HCT116 (cell line): Measurements from ENCODE around the gene NTHL1. TPM values are rescaled to one million over a fixed set of nuclear protein-coding genes. Genes with fewer than 3 reads are reported as not detected.

Source experiments
- ATAC-seq: fragments of 200-7000 bp; cut with Tn5 transposase; 2 replicates; pipeline ENCODE4 v1.9.1; 2020; ENCODE audit warnings: mild to moderate bottlenecking, moderate library complexity
- BruUV-seq: library from RNA; stranded (reverse); fragments of 400-500 nt; replicated peaks from 2 replicates; lab custom pipeline; 2021; lab: Mats Ljungman, UMichigan
- CTCF ChIA-PET: fragments of 300-600 bp; sonication (Branson Sonifier 250); formaldehyde crosslinking; loops from one replicate; lab custom pipeline; 2021; ENCODE audit warnings: antibody characterized with exemption; lab: Charles Lee
- POLR2A ChIA-PET: fragments of 300-600, 350-600 bp; sonication (Branson Sonifier 250); formaldehyde crosslinking; loops from one replicate; lab custom pipeline; 2021; ENCODE audit warnings: antibody characterized with exemption; lab: Charles Lee
- RAD21 ChIA-PET, 2 experiments: fragments of 300-600 bp; sonication (Branson Sonifier 250); formaldehyde crosslinking; loops; one replicate each; lab custom pipeline; 2023; ENCODE audit warnings: low total read pairs in 2 of 2; ENCODE audit not compliant: uncharacterized antibody in 2 of 2, unreplicated experiment in 2 of 2, low non-redundant PET in 1 of 2; lab: Charles Lee
- DNase-seq: peaks from one replicate; pipeline ENCODE4 v3.0.0-alpha.2; 2010; ENCODE audit warnings: low read depth, low spot score
- H2AFZ ChIP-seq: fragments of 200-600 bp; shearing (Covaris generic), sonication (generic); 2 replicates; pipeline ENCODE4 v1.6.1; 2017; ENCODE audit warnings: low read depth, mixed run types, mixed read lengths, antibody characterized with exemption, low read length; ENCODE audit not compliant: poor library complexity, severe bottlenecking
- H3K27ac ChIP-seq: 2 replicates; pipeline ENCODE4 v1.5.1; 2012; ENCODE audit warnings: low read depth, low read length
- H3K27me3 ChIP-seq: fragments of 200-600 bp; sonication (generic); 2 replicates; pipeline ENCODE4 v1.6.1; 2016; ENCODE audit warnings: mixed run types, low read length, mixed read lengths; ENCODE audit not compliant: insufficient read depth
- H3K36me3 ChIP-seq, 2 experiments: fragments of 200-500 bp in 1 of 2; fragments of 200-600 bp in 1 of 2; sonication (Bioruptor generic) in 1 of 2; sonication (generic) in 1 of 2; 2 replicates each; pipeline versions ENCODE4 v1.5.1 to v1.6.1; 2014 to 2016; ENCODE audit warnings: low read length in 2 of 2, inconsistent platforms in 1 of 2, mixed read lengths in 1 of 2, mixed run types in 1 of 2; ENCODE audit not compliant: insufficient read depth in 2 of 2, control insufficient read depth in 1 of 2
- H3K4me1 ChIP-seq, 2 experiments: fragments of 200-600 bp in 1 of 2; sonication (generic) in 1 of 2; 2 replicates each; pipeline versions ENCODE4 v1.5.1 to v1.6.1; 2012 to 2017; ENCODE audit warnings: low read length in 2 of 2, inconsistent platforms in 1 of 2, mild to moderate bottlenecking in 1 of 2, mixed read lengths in 1 of 2, mixed run types in 1 of 2, moderate library complexity in 1 of 2; ENCODE audit not compliant: insufficient read depth in 2 of 2, control insufficient read depth in 1 of 2
- H3K4me2 ChIP-seq: fragments of 200-600 bp; sonication (generic); 2 replicates; pipeline ENCODE4 v1.6.1; 2017; ENCODE audit warnings: mixed run types, low read length, mixed read lengths
- H3K4me3 ChIP-seq, 2 experiments: fragments of 200-600 bp in 1 of 2; sonication (generic) in 1 of 2; replicated peaks in 1 of 2; 2 replicates each; pipeline ENCODE4 v1.5.1; 2011 to 2016; ENCODE audit warnings: low read length in 2 of 2, control low read depth in 1 of 2, low read depth in 1 of 2, mild to moderate bottlenecking in 1 of 2, mixed read lengths in 1 of 2, mixed run types in 1 of 2
- H3K79me2 ChIP-seq: fragments of 200-600 bp; sonication (generic); 2 replicates; pipeline ENCODE4 v1.6.1; 2017; ENCODE audit warnings: mild to moderate bottlenecking, mixed run types, low read length, moderate library complexity, mixed read lengths; ENCODE audit not compliant: insufficient read depth
- H3K9ac ChIP-seq: fragments of 200-600 bp; sonication (generic); 2 replicates; pipeline ENCODE4 v1.6.1; 2016; ENCODE audit warnings: low read length, mixed read lengths
- H3K9me2 ChIP-seq: fragments of 200-600 bp; sonication (generic), shearing (Covaris generic); 2 replicates; pipeline ENCODE4 v1.6.1; 2017; ENCODE audit warnings: mixed run types, mild to moderate bottlenecking, moderate library complexity; ENCODE audit not compliant: insufficient read depth
- H3K9me3 ChIP-seq, 2 experiments: fragments of 200-500 bp in 1 of 2; fragments of 200-600 bp in 1 of 2; sonication (Bioruptor generic) in 1 of 2; sonication (generic) in 1 of 2; 2 replicates each; pipeline ENCODE4 v1.6.1; 2014 to 2017; ENCODE audit warnings: low read length in 2 of 2, mixed read lengths in 2 of 2, inconsistent platforms in 1 of 2, low read depth in 1 of 2, mild to moderate bottlenecking in 1 of 2, mixed run types in 1 of 2, moderate library complexity in 1 of 2; ENCODE audit not compliant: control insufficient read depth in 1 of 2, insufficient read depth in 1 of 2
- H4K20me1 ChIP-seq: fragments of 200-600 bp; sonication (generic), shearing (Covaris generic); 2 replicates; pipeline ENCODE4 v1.6.1; 2017; ENCODE audit warnings: mixed run types, mild to moderate bottlenecking, moderate library complexity; ENCODE audit not compliant: insufficient read depth
- POLR2AphosphoS5 ChIP-seq: IDR thresholded peaks from 2 replicates; pipeline ENCODE4 v1.6.1; 2011; ENCODE audit warnings: mild to moderate bottlenecking, low read depth, low read length, moderate library complexity
- SIN3A ChIP-seq: IDR thresholded peaks from 2 replicates; pipeline ENCODE4 v1.6.1; 2012; ENCODE audit warnings: low read depth
- intact Hi-C: fragments of 100-400 bp; cut with micrococcal nuclease; formaldehyde crosslinking; loops from 2 replicates; pipeline ENCODE4 v1.10.0; 2022
- total RNA-seq: library from RNA; stranded (reverse); gene quantifications from one replicate; pipeline ENCODE4 v1.2.1, GENCODE V29; 2021; ENCODE audit not compliant: unreplicated experiment
- TF ChIP-seq, protein P1 (sequence below): IDR thresholded peaks from 2 replicates; pipeline ENCODE4 v1.6.1; 2012; ENCODE audit warnings: low read depth
- TF ChIP-seq, protein P2 (sequence below): IDR thresholded peaks from 2 replicates; pipeline ENCODE4 v1.6.1; 2011; ENCODE audit warnings: mild to moderate bottlenecking, low read length, moderate library complexity; ENCODE audit not compliant: insufficient replicate concordance; ENCODE audit errors: extremely low read depth

NTHL1 gene
- total RNA-seq, 1 experiment from 2014 or later, result 40.1 TPM

DNA sequence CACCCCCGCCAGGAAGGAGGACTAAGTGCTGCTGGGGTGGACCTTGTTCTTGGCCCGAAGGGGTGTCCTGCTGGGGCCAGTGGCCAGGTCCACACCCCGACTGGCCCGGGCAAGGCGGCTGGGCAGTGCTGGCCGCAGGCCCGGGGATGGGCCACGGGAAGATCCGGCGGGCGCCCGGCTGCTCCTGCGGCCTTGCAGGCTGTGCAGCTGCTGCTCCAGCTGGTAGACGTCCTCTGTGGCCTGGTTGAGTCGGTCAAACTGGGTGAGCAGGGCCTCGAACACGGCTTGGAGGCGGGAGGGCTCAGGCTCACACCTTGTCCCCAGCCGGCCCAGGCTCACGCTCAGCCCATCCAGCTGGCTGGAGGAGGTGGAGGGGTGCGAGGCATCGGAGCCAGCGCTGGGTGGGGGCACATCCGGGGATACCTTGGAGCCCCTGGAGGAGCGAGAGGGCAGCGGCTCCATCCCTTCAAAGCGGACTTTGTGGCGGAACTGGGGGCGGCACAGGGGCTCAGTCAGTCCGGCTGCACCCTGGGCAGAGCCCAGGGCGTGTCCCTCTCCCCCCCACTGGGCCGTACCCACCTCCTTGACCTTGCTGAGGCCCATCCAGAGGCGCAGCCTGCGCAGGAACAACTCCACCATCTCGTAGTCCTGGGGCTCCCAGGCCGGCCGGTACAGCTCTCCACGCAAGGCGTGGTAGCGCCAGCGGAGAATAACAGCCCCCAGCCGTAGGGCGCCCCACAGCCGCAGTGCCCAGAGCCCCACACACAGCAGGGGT lies 42.3 kb upstream of the NTHL1 start:
- intact Hi-C loops, result loop anchor here (2.0 kb wide), 1 partner anchor 67 kb away; no protein-coding TSS in a partner anchor
- BruUV-seq, result TSS peak; percentile 38
- H3K4me3 ChIP-seq, result no peak overlapping the region
- H3K36me3 ChIP-seq, result peaks cover 5 to 18% of the 10 kb centered on the region in 2 experiments; a peak in 2 of 4 replicates
- TF ChIP-seq, protein P1, sequence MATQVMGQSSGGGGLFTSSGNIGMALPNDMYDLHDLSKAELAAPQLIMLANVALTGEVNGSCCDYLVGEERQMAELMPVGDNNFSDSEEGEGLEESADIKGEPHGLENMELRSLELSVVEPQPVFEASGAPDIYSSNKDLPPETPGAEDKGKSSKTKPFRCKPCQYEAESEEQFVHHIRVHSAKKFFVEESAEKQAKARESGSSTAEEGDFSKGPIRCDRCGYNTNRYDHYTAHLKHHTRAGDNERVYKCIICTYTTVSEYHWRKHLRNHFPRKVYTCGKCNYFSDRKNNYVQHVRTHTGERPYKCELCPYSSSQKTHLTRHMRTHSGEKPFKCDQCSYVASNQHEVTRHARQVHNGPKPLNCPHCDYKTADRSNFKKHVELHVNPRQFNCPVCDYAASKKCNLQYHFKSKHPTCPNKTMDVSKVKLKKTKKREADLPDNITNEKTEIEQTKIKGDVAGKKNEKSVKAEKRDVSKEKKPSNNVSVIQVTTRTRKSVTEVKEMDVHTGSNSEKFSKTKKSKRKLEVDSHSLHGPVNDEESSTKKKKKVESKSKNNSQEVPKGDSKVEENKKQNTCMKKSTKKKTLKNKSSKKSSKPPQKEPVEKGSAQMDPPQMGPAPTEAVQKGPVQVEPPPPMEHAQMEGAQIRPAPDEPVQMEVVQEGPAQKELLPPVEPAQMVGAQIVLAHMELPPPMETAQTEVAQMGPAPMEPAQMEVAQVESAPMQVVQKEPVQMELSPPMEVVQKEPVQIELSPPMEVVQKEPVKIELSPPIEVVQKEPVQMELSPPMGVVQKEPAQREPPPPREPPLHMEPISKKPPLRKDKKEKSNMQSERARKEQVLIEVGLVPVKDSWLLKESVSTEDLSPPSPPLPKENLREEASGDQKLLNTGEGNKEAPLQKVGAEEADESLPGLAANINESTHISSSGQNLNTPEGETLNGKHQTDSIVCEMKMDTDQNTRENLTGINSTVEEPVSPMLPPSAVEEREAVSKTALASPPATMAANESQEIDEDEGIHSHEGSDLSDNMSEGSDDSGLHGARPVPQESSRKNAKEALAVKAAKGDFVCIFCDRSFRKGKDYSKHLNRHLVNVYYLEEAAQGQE, result no peak
- TF ChIP-seq, protein P2, sequence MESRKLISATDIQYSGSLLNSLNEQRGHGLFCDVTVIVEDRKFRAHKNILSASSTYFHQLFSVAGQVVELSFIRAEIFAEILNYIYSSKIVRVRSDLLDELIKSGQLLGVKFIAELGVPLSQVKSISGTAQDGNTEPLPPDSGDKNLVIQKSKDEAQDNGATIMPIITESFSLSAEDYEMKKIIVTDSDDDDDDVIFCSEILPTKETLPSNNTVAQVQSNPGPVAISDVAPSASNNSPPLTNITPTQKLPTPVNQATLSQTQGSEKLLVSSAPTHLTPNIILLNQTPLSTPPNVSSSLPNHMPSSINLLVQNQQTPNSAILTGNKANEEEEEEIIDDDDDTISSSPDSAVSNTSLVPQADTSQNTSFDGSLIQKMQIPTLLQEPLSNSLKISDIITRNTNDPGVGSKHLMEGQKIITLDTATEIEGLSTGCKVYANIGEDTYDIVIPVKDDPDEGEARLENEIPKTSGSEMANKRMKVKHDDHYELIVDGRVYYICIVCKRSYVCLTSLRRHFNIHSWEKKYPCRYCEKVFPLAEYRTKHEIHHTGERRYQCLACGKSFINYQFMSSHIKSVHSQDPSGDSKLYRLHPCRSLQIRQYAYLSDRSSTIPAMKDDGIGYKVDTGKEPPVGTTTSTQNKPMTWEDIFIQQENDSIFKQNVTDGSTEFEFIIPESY, result no peak
- 0 out of 2 replicates have a peak, but pooled peaks have one; percentile 2 for TF ChIP-seq POLR2AphosphoS5
- no peak for TF ChIP-seq SIN3A
- TF ChIP-seq, all 23 proteins: peak for 1
- ChIA-PET RAD21 (no interaction called here), POLR2A (interaction anchor here (1.0 kb wide), 1 partner anchor 86 kb away, joined by 3 read pairs; no protein-coding TSS in a partner anchor), CTCF (interaction anchor here (1.9 to 2.0 kb wide), 2 partner anchors 50 to 67 kb away, joined by 13 to 18 read pairs; no protein-coding TSS in a partner anchor)
- Histone ChIP-seq H3K4me2 (peak overlapping the region; percentile 81; the same call in 1 of the 2 replicates), H3K4me1 (peaks cover 9 to 29% of the 10 kb centered on the region in 2 experiments), H3K27me3 (no peaks in the 10 kb centered on the region), H3K9me3 (no peaks in the 10 kb centered on the region), H3K79me2 (no peaks in the 10 kb centered on the region), H3K9ac (peak overlapping the region; percentile 44; the same call in 1 of the 2 replicates), H3K27ac (peak overlapping the region; percentile 80), H3K9me2 (no peaks in the 10 kb centered on the region), H4K20me1 (no peaks in the 10 kb centered on the region), H2AFZ (no peak overlapping the region)
- no peak for DNase-seq
- no peak for ATAC-seq
